A549 (cell line): Measurements from ENCODE around the gene SLC37A1.

Source experiments
- ATOH8 ChIP-seq: fragments of 250-450 bp; sonication (Bioruptor Pico); IDR thresholded peaks from 2 replicates; pipeline ENCODE4 v1.5.0; 2020; ENCODE audit warnings: low read depth, mild to moderate bottlenecking, moderate library complexity
- CTCF ChIP-seq: fragments of >200 bp; sonication (Bioruptor Twin); formaldehyde crosslinking; IDR thresholded peaks from 3 replicates; pipeline ENCODE4 v1.5.1; 2016
- E2F6 ChIP-seq: IDR thresholded peaks from 2 replicates; pipeline ENCODE4 v1.6.1; 2012; ENCODE audit warnings: low read depth, borderline replicate concordance
- JUN ChIP-seq, 2 experiments: fragments of >200 bp; sonication (Bioruptor Twin); formaldehyde crosslinking; IDR thresholded peaks; 2 replicates in 1 of 2; 3 replicates in 1 of 2; pipeline ENCODE4 v1.6.1; 2016 to 2017
- POLR2A ChIP-seq: IDR thresholded peaks from 2 replicates; pipeline ENCODE4 v1.6.1; 2012; ENCODE audit warnings: mild to moderate bottlenecking, low read length

- TF ChIP-seq JUN (IDR thresholded peaks at IDR 0.05), result no peak
- TF ChIP-seq E2F6, result no peak
- no peak for TF ChIP-seq CTCF
- no peak for TF ChIP-seq POLR2A
- TF ChIP-seq ATOH8 (CRISPR knock-in tag), result no peak
Measured at GRCh38 chr21:42530167-42530518, 16.5 kb downstream of the SLC37A1 start.
